Measurements from ENCODE around the gene ACTL7B. TPM values are rescaled to one million over a fixed set of nuclear protein-coding genes. Genes with fewer than 3 reads are reported as not detected.

The ACTL7B gene
- total RNA-seq, 1 donor from 2014 or later: not detected

- TF ChIP-seq CTCF (conservative IDR thresholded peaks at IDR 0.05; ENCODE audit: low read depth, low read length): no peak
- DNase-seq (ENCODE audit: low read depth): no peak
Measured at GRCh38 chr9:108836781-108837180, 19.0 kb downstream of the ACTL7B start.

GRCh38 chr9:108836319-108836718, 19.5 kb downstream of the ACTL7B start:
- H3K4me3 ChIP-seq (ENCODE audit: low read depth, low read length): no peak overlapping the region
- no peak for DNase-seq (ENCODE audit: low read depth)
- TF ChIP-seq CTCF (conservative IDR thresholded peaks at IDR 0.05; ENCODE audit: low read depth, low read length): no peak

More at GRCh38 chr9:108836781-108837180, 19.0 kb downstream of the ACTL7B start:
- no peak overlapping the region for H3K4me3 ChIP-seq (ENCODE audit: low read depth, low read length)

DNA sequence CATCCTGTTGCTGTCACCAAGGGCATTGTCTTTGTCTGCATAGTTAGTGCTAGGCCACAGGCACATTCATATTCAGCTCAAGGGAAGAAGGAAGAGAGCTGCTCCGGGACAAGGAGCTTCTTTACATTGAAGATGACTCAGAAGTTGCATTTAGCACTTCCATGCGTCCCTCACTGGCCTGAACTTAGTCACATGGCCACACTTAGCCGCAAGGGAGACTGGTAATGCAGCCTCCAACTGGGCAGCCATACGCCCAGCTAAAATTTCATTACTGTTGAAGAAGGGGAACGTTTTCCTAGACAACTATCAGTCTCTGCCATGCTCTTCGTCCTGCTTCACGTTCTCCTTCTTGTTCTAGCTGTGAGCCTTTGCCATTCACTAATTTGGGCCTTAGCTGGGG, 20.0 kb downstream of the ACTL7B start:
- DNase-seq (ENCODE audit: low read depth): no peak
- H3K4me3 ChIP-seq (ENCODE audit: low read depth, low read length): no peak overlapping the region
- no peak for TF ChIP-seq CTCF (conservative IDR thresholded peaks at IDR 0.05; ENCODE audit: low read depth, low read length)

DNA sequence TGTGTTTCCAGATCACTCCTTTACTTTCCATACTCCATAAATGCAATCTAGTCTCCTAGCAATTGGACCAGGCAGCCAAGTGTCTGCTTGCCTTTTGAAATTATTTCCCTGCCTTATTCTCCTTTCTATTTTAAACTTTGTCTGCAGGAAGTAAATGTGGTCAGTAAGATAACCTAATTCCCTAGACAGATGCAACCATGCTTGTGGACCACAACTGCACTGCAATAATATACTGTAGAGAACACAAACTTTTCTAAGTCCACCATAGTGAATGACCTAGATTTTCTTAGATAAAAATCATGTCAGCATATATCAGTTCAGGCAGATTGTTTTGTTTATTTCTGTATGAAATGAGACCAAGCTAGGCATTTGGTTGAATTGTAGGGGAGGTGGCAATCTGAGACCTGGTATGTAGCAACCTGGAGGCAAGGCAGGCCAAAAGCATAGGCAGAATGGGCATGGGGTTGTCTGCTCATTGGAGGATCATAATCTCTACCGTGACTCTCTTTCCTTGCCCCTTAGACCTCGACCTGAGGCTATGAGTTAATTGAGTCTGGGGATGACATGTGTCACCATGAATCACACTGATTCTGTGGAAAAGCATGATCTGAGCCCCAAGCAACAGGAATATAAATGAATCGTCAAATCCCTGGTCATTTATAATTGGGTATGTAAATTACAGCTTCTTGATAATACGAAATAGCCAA, 20.7 kb downstream of the ACTL7B start:
- no peak for DNase-seq (ENCODE audit: low read depth)
- no peak overlapping the region for H3K4me3 ChIP-seq (ENCODE audit: low read depth, low read length)
- no peak for TF ChIP-seq CTCF (conservative IDR thresholded peaks at IDR 0.05; ENCODE audit: low read depth, low read length)

- no peak for TF ChIP-seq CTCF (conservative IDR thresholded peaks at IDR 0.05; ENCODE audit: low read depth, low read length)
- no peak overlapping the region for H3K4me3 ChIP-seq (ENCODE audit: low read depth, low read length)
- DNase-seq (ENCODE audit: low read depth): no peak
Measured at GRCh38 chr9:108832179-108832500, 23.6 kb downstream of the ACTL7B start.

DNA sequence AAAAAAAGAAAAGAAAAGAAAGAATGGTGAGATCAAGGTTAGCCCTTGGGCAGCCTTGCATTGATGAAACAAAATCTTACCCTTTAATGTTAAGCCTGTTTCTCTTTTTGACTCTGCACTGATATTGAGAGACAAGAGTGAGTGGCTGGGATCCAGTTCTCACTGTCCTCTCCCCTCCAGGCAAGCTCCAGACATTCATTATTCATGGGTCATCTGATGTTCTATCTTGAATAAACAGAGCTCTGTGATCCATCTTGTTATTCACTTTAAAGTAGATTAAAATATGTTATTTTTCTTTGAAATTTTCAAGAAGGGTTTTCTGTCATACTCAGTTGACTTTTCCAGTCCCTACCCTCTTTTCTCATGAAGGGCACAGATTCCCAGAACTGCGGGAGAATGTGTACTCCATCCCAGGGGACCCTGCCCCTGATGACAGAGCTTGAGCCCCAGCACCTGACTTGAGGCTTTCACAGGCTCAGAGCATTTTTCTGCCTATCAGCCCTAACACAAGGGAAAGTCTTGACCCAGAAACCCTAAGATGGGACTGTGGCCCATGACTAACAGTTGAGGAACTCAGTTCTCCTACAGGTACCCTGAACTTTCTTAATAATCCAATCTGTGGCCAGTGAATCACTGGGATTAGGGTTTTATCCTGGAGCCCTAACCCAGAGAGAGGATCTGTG, 24.1 kb downstream of the ACTL7B start:
- TF ChIP-seq CTCF (conservative IDR thresholded peaks at IDR 0.05; ENCODE audit: low read depth, low read length): no peak
- no peak for DNase-seq (ENCODE audit: low read depth)
- no peak overlapping the region for H3K4me3 ChIP-seq (ENCODE audit: low read depth, low read length)

DNA sequence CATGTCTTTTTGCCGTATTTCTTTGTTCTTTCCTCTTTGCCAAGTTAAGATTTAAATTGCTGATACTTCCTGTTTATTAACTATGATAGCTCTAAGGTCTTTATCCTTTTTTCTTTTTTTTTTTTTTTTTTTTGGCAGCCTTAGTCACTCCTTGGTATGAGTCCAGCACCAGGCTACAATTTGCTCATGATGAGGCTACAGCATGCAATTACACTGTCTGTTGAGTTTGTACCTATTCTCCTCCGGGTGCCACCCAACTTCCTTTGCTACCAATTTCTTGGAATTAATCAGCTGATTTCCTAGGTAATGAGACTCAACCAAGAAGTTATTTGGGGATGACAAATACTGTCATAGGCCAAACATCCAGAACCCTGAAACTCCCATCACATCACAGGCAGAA, 25.5 kb downstream of the ACTL7B start:
- no peak overlapping the region for H3K4me3 ChIP-seq (ENCODE audit: low read depth, low read length)
- no peak for TF ChIP-seq CTCF (conservative IDR thresholded peaks at IDR 0.05; ENCODE audit: low read depth, low read length)
- no peak for DNase-seq (ENCODE audit: low read depth)

Measured in epithelial cell of proximal tubule (primary cell).